ENCODE results near the gene RAB3GAP2. TPM values are rescaled to one million over a fixed set of nuclear protein-coding genes. Genes with fewer than 3 reads are reported as not detected.

Gene RAB3GAP2
- total and polyA plus RNA-seq, 12 donors: 8.0 to 45.0 (median 30.0) TPM

DNA sequence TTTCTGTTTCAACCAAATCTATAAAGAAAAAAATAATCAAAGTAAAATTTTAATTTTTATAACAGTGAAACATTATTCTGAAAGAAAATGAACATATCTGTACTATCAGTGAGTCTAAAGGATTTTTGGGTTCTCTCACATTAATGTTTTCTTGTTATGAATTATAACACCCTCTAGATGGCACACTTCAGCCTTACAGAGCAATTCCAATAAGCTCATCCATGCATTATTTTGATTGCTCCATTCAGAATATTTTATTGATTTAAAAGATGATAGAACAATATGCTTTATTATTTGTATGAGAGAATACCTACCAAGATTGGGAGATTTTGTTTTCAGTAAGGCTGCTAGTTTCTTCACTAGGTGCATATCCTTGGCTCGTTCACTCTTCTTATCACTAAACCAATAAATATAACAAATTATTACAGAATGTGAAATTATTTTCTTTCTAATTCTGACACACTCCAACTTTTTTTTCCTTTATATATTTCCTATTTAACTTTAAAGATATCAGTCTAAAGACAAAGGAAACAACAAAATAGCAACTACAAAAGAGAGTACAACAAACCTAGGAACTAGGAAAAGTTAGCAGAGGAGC lies 82.4 kb downstream of the RAB3GAP2 start:
- H3K4me3 ChIP-seq: no peak overlapping the region
- DNase-seq: no peak
- intact Hi-C loops (cut with DNase I): no loop called here
- TF ChIP-seq, protein P1, sequence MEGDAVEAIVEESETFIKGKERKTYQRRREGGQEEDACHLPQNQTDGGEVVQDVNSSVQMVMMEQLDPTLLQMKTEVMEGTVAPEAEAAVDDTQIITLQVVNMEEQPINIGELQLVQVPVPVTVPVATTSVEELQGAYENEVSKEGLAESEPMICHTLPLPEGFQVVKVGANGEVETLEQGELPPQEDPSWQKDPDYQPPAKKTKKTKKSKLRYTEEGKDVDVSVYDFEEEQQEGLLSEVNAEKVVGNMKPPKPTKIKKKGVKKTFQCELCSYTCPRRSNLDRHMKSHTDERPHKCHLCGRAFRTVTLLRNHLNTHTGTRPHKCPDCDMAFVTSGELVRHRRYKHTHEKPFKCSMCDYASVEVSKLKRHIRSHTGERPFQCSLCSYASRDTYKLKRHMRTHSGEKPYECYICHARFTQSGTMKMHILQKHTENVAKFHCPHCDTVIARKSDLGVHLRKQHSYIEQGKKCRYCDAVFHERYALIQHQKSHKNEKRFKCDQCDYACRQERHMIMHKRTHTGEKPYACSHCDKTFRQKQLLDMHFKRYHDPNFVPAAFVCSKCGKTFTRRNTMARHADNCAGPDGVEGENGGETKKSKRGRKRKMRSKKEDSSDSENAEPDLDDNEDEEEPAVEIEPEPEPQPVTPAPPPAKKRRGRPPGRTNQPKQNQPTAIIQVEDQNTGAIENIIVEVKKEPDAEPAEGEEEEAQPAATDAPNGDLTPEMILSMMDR (IDR thresholded peaks at IDR 0.05): peak; percentile 22 to 62 (median 40)
- no peak for TF ChIP-seq POLR2A (IDR thresholded peaks at IDR 0.05)
- no peaks in the 10 kb centered on the region for H3K4me1 ChIP-seq (replicated peaks in 1 of 2)
- WGBS, 4 donors: 78 to 84% (median 81%) methylated on average over 1 of the region's 1 CpG
- no peaks in the 10 kb centered on the region for H3K27me3 ChIP-seq
- no peaks in the 10 kb centered on the region for H3K9me3 ChIP-seq (replicated peaks in 1 of 3)
- peaks cover 0 to 32% of the 10 kb centered on the region in 2 donors for H3K36me3 ChIP-seq (replicated peaks in 1 of 2)
- no peak overlapping the region for H3K27ac ChIP-seq

DNA sequence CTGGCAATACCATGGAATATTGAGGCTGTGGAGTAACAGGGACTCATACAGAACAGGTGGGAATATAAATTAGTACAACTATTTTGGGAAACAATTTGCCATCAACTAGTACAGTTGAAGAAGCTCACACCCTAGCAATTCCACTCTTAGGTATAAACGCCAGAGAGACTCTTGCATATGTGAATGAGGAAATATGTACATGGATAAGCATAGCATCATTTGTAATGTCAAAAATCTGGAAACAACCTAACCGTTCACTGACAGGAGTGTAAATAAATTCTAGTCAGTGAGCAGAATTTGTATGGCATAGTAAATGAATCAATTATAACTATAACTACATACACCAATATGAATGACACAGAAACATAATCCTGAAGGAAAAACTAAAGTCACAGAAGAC lies 83.7 kb downstream of the RAB3GAP2 start:
- Histone ChIP-seq H3K36me3 (replicated peaks in 1 of 2) (peaks cover 0 to 30% of the 10 kb centered on the region in 2 donors), H3K27ac (no peak overlapping the region), H3K4me3 (no peak overlapping the region), H3K27me3 (no peaks in the 10 kb centered on the region), H3K9me3 (replicated peaks in 1 of 3) (no peaks in the 10 kb centered on the region), H3K4me1 (replicated peaks in 1 of 2) (no peaks in the 10 kb centered on the region)
- no peak for DNase-seq
- TF ChIP-seq, protein P1 (IDR thresholded peaks at IDR 0.05): no peak
- no peak for TF ChIP-seq POLR2A (IDR thresholded peaks at IDR 0.05)
- 80 to 92% (median 87%) methylated on average over 2 of the region's 2 CpGs for whole genome bisulfite sequencing, 4 donors
- intact Hi-C loops (cut with DNase I): no loop called here

DNA sequence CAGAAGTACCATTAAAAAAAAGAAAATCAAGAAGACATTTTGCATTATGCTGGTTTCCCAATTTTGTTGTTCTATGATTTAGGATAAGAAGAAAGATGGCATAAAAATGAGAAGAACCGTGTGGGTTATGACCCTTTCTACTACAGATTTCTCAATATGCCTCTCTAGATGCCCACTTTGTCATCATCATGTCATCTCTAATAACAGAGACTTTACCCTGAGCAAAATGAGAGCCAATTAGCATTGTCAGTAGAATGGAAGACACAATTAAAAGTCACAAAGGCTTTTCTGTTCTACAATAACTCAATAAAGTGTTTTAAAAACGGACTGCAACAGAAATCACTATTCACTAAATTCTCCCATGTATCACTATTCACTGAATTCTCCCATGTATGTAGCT lies 85.5 kb downstream of the RAB3GAP2 start:
- Histone ChIP-seq H3K4me1 (replicated peaks in 1 of 2) (no peaks in the 10 kb centered on the region), H3K9me3 (replicated peaks in 1 of 3) (no peaks in the 10 kb centered on the region), H3K27me3 (no peaks in the 10 kb centered on the region), H3K4me3 (no peak overlapping the region), H3K36me3 (replicated peaks in 1 of 2) (peaks cover 0 to 21% of the 10 kb centered on the region in 2 donors), H3K27ac (no peak overlapping the region)
- intact Hi-C loops (cut with DNase I): no loop called here
- TF ChIP-seq POLR2A (IDR thresholded peaks at IDR 0.05): no peak
- TF ChIP-seq, protein P1 (IDR thresholded peaks at IDR 0.05): no peak
- no peak for DNase-seq
- WGBS, 4 donors: 87 to 93% (median 89%) methylated on average over 2 of the region's 2 CpGs

- Histone ChIP-seq H3K27me3 (no peaks in the 10 kb centered on the region), H3K36me3 (replicated peaks in 1 of 2) (peaks cover 0 to 11% of the 10 kb centered on the region in 2 donors), H3K4me3 (no peak overlapping the region), H3K4me1 (replicated peaks in 1 of 2) (no peaks in the 10 kb centered on the region), H3K27ac (no peak overlapping the region), H3K9me3 (replicated peaks in 1 of 3) (no peaks in the 10 kb centered on the region)
- TF ChIP-seq, protein P1 (IDR thresholded peaks at IDR 0.05): no peak
- no peak for TF ChIP-seq POLR2A (IDR thresholded peaks at IDR 0.05)
- intact Hi-C loops (cut with DNase I): no loop called here
- no peak for DNase-seq
- 87 to 97% (median 94%) methylated on average over 1 of the region's 1 CpG for WGBS, 4 donors
These were observed 87.7 kb downstream of the RAB3GAP2 start for GRCh38 chr1:220184506-220184905.
